ENCODE measurements around the gene KRT33A.

The KRT33A gene

GRCh38 chr17:41327411-41328120, 23.1 kb downstream of the KRT33A start:
- FAIRE-seq = no peak

GRCh38 chr17:41326173-41327145, 24.2 kb downstream of the KRT33A start:
- no peak for FAIRE-seq

GRCh38 chr17:41325611-41326010, 25.0 kb downstream of the KRT33A start:
- FAIRE-seq = no peak

- no peak for FAIRE-seq
Measured at GRCh38 chr17:41325126-41325525, 25.5 kb downstream of the KRT33A start.

GRCh38 chr17:41324180-41325075, 26.2 kb downstream of the KRT33A start:
- FAIRE-seq = no peak

- FAIRE-seq = no peak
Measured at GRCh38 chr17:41322903-41323895, 27.4 kb downstream of the KRT33A start.

- peak; percentile 44 for FAIRE-seq
Measured at GRCh38 chr17:41322094-41322902, 28.3 kb downstream of the KRT33A start.

- FAIRE-seq = no peak
Measured at GRCh38 chr17:41318231-41318630, 32.4 kb downstream of the KRT33A start.

- FAIRE-seq = no peak
Measured at GRCh38 chr17:41315814-41316445, 34.7 kb downstream of the KRT33A start.

- FAIRE-seq = no peak
Measured at GRCh38 chr17:41315204-41315794, 35.3 kb downstream of the KRT33A start, which contains the start of gene KRTAP17-1. TSS of gene KRTAP17-1 (minus strand) at chr17:41315710. CDS start at chr17:41315650, 60 bp downstream.

- no peak for FAIRE-seq
Measured at GRCh38 chr17:41311111-41311510, 39.5 kb downstream of the KRT33A start.

GRCh38 chr17:41308918-41309359, 41.7 kb downstream of the KRT33A start, which contains the start of gene KRTAP16-1:
TSS of gene KRTAP16-1 (minus strand) at chr17:41309309. CDS start at chr17:41309253, 56 bp downstream.
- FAIRE-seq = no peak

GRCh38 chr17:41308251-41308917, 42.2 kb downstream of the KRT33A start:
- FAIRE-seq = no peak

- no peak for FAIRE-seq
Measured at GRCh38 chr17:41307647-41308046, 43.0 kb downstream of the KRT33A start.

- no peak for FAIRE-seq
Measured at GRCh38 chr17:41304091-41304490, 46.5 kb downstream of the KRT33A start.

GRCh38 chr17:41302981-41303380, 47.6 kb downstream of the KRT33A start:
- FAIRE-seq = no peak

GRCh38 chr17:41301916-41302901, 48.4 kb downstream of the KRT33A start, which contains the start of gene KRTAP29-1:
TSS of gene KRTAP29-1 (minus strand) at chr17:41302851. CDS start at chr17:41302851, 0 bp downstream.
- no peak for FAIRE-seq
